SK-N-SH treated with all-trans-retinoic acid at 6 μM for 48 hours (cell line): Measurements from ENCODE around the gene CATSPERD.

Source experiments
- ATAC-seq: fragments of 200-7000 bp; cut with Tn5 transposase; 3 replicates; pipeline ENCODE4 v1.9.1; 2020; ENCODE audit warnings: mild to moderate bottlenecking, moderate library complexity
- ARNTL ChIP-seq: fragments of 450-650 bp; formaldehyde crosslinking; IDR thresholded peaks from 2 replicates; pipeline ENCODE4 v1.5.0; 2020; ENCODE audit warnings: low read depth, mild to moderate bottlenecking, moderate library complexity, borderline replicate concordance
- BACH2 ChIP-seq: fragments of 250-450 bp; sonication (Bioruptor Pico); IDR thresholded peaks from 2 replicates; pipeline ENCODE4 v1.9.0; 2021; ENCODE audit warnings: mild to moderate bottlenecking, borderline replicate concordance
- CSDC2 ChIP-seq: fragments of 250-450 bp; sonication (Bioruptor Pico); IDR thresholded peaks from 2 replicates; pipeline ENCODE4 v1.5.0; 2020; ENCODE audit warnings: mild to moderate bottlenecking, moderate library complexity
- ESRRG ChIP-seq: fragments of 250-450 bp; sonication (Bioruptor Pico); IDR thresholded peaks from 2 replicates; pipeline ENCODE4 v1.6.1; 2021; ENCODE audit warnings: mild to moderate bottlenecking
- GLIS3 ChIP-seq: fragments of 250-450 bp; sonication (Bioruptor Pico); IDR thresholded peaks from 2 replicates; pipeline ENCODE4 v1.5.0; 2020; ENCODE audit warnings: mild to moderate bottlenecking, moderate library complexity
- ISL1 ChIP-seq: fragments of 250-450 bp; sonication (Bioruptor Pico); IDR thresholded peaks from 2 replicates; pipeline ENCODE4 v2.1.2; 2022; ENCODE audit warnings: mild to moderate bottlenecking, moderate library complexity
- OSR1 ChIP-seq: fragments of 250-450 bp; sonication (Bioruptor Pico); IDR thresholded peaks from 2 replicates; pipeline ENCODE4 v1.8.0; 2022; ENCODE audit warnings: moderate library complexity, mild to moderate bottlenecking, inconsistent platforms
- PPARA ChIP-seq: fragments of 250-450 bp; sonication (Bioruptor Pico); IDR thresholded peaks from 2 replicates; pipeline ENCODE4 v1.5.0; 2020; ENCODE audit warnings: mild to moderate bottlenecking, borderline replicate concordance
- RARB ChIP-seq: fragments of 250-450 bp; sonication (Bioruptor Pico); IDR thresholded peaks from 2 replicates; pipeline ENCODE4 v1.8.0; 2021; ENCODE audit warnings: mild to moderate bottlenecking, moderate library complexity
- TCF4 ChIP-seq: fragments of 250-450 bp; sonication (Bioruptor Pico); IDR thresholded peaks from 2 replicates; pipeline ENCODE4 v1.8.0; 2021; ENCODE audit warnings: mild to moderate bottlenecking, moderate library complexity, borderline replicate concordance
- TOX ChIP-seq: fragments of 250-450 bp; sonication (Bioruptor Pico); IDR thresholded peaks from 2 replicates; pipeline ENCODE4 v1.8.0; 2021; ENCODE audit warnings: mild to moderate bottlenecking, moderate library complexity, borderline replicate concordance
- ZC3H10 ChIP-seq: fragments of 250-450 bp; sonication (Bioruptor Pico); IDR thresholded peaks from 2 replicates; pipeline ENCODE4 v1.5.1; 2021; ENCODE audit warnings: mild to moderate bottlenecking, moderate library complexity
- ZFP3 ChIP-seq: fragments of 250-450 bp; sonication (Bioruptor Pico); IDR thresholded peaks from 2 replicates; pipeline ENCODE4 v1.5.0; 2020; ENCODE audit warnings: mild to moderate bottlenecking, moderate library complexity
- ZFP30 ChIP-seq: fragments of 450-650 bp; formaldehyde crosslinking; IDR thresholded peaks from 2 replicates; pipeline ENCODE4 v1.5.0; 2022; ENCODE audit warnings: mild to moderate bottlenecking, moderate library complexity
- ZNF565 ChIP-seq: fragments of 450-650 bp; formaldehyde crosslinking; conservative IDR thresholded peaks from 2 replicates; pipeline ENCODE4 v1.5.0; 2020; ENCODE audit warnings: low read depth, mild to moderate bottlenecking, moderate library complexity
- ZNF70 ChIP-seq: fragments of 450-650 bp; formaldehyde crosslinking; IDR thresholded peaks from 2 replicates; pipeline ENCODE4 v1.5.0; 2020; ENCODE audit warnings: mild to moderate bottlenecking, moderate library complexity
- ZNF8 ChIP-seq: fragments of 450-650 bp; formaldehyde crosslinking; IDR thresholded peaks from 2 replicates; pipeline ENCODE4 v1.5.0; 2020; ENCODE audit warnings: mild to moderate bottlenecking, moderate library complexity
- TF ChIP-seq, protein P1 (sequence below): fragments of 250-450 bp; sonication (Bioruptor Pico); IDR thresholded peaks from 2 replicates; pipeline ENCODE4 v1.8.0; 2021; ENCODE audit warnings: low read depth, mild to moderate bottlenecking, moderate library complexity, borderline replicate concordance
- TF ChIP-seq, protein P2 (sequence below): fragments of 250-450 bp; sonication (Bioruptor Pico); IDR thresholded peaks from 2 replicates; pipeline ENCODE4 v1.5.0; 2020; ENCODE audit warnings: mild to moderate bottlenecking, moderate library complexity
- TF ChIP-seq, protein P3 (sequence below): fragments of 250-450 bp; sonication (Bioruptor Pico); IDR thresholded peaks from 2 replicates; pipeline ENCODE4 v1.8.0; 2020; ENCODE audit warnings: mild to moderate bottlenecking, moderate library complexity, borderline replicate concordance
- TF ChIP-seq, protein P4 (sequence below): fragments of 250-450 bp; sonication (Bioruptor Pico); IDR thresholded peaks from 2 replicates; pipeline ENCODE4 v1.5.1; 2020; ENCODE audit warnings: low read depth, mild to moderate bottlenecking, moderate library complexity
- TF ChIP-seq, protein P5 (sequence below): fragments of 250-450 bp; sonication (Bioruptor Pico); IDR thresholded peaks from 2 replicates; pipeline ENCODE4 v1.5.1; 2021; ENCODE audit warnings: mild to moderate bottlenecking, moderate library complexity

Gene CATSPERD

DNA sequence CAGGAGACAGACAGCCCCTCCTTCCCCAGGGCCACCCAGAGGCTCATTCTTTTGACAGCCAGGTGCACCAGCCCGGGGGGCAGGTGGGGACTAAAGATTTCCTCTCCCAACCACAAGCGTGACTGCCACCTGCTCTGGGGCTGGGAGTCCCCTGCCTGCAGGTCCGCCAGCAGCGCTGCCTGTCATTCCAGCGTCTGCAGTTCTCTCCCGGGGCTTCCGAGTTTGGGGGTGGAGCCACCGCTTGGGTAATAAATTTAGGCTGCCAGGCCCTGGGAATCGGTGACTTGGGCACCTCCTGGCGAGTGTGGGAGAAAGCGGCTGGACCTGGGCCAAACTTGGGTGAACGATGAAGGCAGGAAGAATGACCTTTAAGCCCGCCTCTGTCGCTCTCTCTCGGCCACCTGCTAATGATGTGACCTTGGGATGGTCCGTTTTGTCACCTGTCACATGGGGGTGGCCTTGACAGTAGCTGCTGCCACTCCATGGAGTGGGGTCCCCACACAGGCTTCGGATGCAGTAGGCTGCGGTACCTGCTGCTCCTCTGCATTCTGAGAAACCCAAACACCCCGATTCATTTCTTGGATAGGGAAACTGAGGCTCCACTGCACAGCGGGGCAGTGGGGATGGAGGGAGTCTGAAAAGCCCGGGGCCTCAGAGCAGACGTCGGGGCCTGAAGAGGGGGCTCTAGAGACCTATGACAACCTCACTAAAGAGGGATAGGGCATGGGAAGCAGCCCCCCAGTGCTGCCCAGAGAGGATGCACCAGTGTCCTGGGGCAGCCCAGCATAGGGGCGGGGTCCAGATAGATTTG, 106.3 kb downstream of the CATSPERD start:
- ATAC-seq, result peak; percentile 28
- TF ChIP-seq PPARA (CRISPR knock-in tag) (no peak), ZFP3 (CRISPR knock-in tag) (no peak), OSR1 (CRISPR knock-in tag) (no peak), CSDC2 (CRISPR knock-in tag) (no peak), ZNF70 (no peak), TOX (CRISPR knock-in tag) (no peak), ZFP30 (no peak), TCF4 (CRISPR knock-in tag) (no peak), ARNTL (CRISPR knock-in tag) (no peak), RARB (CRISPR knock-in tag) (no peak), ZNF565 (CRISPR knock-in tag) (no peak), ZNF8 (CRISPR knock-in tag) (no peak), GLIS3 (CRISPR knock-in tag) (no peak), BACH2 (CRISPR knock-in tag) (no peak), ESRRG (CRISPR knock-in tag) (no peak)
- TF ChIP-seq, protein P1, sequence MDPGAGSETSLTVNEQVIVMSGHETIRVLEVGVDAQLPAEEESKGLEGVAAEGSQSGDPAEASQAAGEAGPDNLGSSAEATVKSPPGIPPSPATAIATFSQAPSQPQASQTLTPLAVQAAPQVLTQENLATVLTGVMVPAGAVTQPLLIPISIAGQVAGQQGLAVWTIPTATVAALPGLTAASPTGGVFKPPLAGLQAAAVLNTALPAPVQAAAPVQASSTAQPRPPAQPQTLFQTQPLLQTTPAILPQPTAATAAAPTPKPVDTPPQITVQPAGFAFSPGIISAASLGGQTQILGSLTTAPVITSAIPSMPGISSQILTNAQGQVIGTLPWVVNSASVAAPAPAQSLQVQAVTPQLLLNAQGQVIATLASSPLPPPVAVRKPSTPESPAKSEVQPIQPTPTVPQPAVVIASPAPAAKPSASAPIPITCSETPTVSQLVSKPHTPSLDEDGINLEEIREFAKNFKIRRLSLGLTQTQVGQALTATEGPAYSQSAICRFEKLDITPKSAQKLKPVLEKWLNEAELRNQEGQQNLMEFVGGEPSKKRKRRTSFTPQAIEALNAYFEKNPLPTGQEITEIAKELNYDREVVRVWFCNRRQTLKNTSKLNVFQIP (CRISPR knock-in tag), result no peak
- TF ChIP-seq, protein P2, sequence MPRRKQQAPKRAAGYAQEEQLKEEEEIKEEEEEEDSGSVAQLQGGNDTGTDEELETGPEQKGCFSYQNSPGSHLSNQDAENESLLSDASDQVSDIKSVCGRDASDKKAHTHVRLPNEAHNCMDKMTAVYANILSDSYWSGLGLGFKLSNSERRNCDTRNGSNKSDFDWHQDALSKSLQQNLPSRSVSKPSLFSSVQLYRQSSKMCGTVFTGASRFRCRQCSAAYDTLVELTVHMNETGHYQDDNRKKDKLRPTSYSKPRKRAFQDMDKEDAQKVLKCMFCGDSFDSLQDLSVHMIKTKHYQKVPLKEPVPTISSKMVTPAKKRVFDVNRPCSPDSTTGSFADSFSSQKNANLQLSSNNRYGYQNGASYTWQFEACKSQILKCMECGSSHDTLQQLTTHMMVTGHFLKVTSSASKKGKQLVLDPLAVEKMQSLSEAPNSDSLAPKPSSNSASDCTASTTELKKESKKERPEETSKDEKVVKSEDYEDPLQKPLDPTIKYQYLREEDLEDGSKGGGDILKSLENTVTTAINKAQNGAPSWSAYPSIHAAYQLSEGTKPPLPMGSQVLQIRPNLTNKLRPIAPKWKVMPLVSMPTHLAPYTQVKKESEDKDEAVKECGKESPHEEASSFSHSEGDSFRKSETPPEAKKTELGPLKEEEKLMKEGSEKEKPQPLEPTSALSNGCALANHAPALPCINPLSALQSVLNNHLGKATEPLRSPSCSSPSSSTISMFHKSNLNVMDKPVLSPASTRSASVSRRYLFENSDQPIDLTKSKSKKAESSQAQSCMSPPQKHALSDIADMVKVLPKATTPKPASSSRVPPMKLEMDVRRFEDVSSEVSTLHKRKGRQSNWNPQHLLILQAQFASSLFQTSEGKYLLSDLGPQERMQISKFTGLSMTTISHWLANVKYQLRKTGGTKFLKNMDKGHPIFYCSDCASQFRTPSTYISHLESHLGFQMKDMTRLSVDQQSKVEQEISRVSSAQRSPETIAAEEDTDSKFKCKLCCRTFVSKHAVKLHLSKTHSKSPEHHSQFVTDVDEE, result no peak
- TF ChIP-seq, protein P3, sequence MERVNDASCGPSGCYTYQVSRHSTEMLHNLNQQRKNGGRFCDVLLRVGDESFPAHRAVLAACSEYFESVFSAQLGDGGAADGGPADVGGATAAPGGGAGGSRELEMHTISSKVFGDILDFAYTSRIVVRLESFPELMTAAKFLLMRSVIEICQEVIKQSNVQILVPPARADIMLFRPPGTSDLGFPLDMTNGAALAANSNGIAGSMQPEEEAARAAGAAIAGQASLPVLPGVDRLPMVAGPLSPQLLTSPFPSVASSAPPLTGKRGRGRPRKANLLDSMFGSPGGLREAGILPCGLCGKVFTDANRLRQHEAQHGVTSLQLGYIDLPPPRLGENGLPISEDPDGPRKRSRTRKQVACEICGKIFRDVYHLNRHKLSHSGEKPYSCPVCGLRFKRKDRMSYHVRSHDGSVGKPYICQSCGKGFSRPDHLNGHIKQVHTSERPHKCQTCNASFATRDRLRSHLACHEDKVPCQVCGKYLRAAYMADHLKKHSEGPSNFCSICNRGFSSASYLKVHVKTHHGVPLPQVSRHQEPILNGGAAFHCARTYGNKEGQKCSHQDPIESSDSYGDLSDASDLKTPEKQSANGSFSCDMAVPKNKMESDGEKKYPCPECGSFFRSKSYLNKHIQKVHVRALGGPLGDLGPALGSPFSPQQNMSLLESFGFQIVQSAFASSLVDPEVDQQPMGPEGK (CRISPR knock-in tag), result no peak
- TF ChIP-seq, protein P4, sequence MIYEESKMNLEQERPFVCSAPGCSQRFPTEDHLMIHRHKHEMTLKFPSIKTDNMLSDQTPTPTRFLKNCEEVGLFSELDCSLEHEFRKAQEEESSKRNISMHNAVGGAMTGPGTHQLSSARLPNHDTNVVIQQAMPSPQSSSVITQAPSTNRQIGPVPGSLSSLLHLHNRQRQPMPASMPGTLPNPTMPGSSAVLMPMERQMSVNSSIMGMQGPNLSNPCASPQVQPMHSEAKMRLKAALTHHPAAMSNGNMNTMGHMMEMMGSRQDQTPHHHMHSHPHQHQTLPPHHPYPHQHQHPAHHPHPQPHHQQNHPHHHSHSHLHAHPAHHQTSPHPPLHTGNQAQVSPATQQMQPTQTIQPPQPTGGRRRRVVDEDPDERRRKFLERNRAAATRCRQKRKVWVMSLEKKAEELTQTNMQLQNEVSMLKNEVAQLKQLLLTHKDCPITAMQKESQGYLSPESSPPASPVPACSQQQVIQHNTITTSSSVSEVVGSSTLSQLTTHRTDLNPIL, result no peak
- TF ChIP-seq, protein P5, sequence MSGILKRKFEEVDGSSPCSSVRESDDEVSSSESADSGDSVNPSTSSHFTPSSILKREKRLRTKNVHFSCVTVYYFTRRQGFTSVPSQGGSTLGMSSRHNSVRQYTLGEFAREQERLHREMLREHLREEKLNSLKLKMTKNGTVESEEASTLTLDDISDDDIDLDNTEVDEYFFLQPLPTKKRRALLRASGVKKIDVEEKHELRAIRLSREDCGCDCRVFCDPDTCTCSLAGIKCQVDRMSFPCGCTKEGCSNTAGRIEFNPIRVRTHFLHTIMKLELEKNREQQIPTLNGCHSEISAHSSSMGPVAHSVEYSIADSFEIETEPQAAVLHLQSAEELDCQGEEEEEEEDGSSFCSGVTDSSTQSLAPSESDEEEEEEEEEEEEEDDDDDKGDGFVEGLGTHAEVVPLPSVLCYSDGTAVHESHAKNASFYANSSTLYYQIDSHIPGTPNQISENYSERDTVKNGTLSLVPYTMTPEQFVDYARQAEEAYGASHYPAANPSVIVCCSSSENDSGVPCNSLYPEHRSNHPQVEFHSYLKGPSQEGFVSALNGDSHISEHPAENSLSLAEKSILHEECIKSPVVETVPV (CRISPR knock-in tag), result no peak

DNA sequence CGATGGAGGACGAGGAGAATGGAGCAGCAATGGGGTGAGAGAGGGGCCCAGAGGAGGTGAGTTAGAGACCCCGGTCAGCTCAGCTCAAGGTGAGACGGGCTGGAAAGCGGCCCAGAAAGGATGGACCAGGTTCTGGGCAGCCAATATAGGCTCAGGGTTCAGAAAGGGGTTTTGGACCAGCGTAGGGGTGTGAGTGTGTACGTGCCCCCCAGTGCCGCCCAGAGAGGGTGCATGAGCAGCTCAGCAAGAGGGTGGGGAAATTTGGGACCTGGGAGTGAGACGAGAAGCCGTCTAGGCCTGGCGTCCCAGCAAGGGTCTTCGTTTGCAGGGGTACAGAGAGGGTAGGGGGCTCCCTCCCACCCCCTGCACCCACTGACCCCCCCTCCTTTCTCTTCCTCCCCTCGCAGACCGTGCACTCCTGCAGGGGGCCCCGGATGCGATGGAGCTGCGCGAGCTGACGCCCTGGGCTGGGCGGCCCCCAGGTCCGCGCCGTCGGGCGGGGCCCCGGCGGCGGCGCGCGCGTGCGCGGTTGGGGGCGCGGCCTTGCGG, 107.0 kb downstream of the CATSPERD start:
- no peak for ATAC-seq
- TF ChIP-seq ISL1 (no peak), ZC3H10 (no peak), GLIS3 (CRISPR knock-in tag) (no peak)
- TF ChIP-seq, protein P4, result no peak
- TF ChIP-seq, protein P3 (CRISPR knock-in tag), result no peak
- TF ChIP-seq, protein P2, result no peak
